IMR-90 (cell line): ENCODE results near the gene SYNPR. TPM values are rescaled to one million over a fixed set of nuclear protein-coding genes. Genes with fewer than 3 reads are reported as not detected.

Source experiments
- ATAC-seq: fragments of 200-7000 bp; cut with Tn5 transposase; 2 replicates; pipeline ENCODE4 v1.9.1; 2020; ENCODE audit warnings: low read depth, mild to moderate bottlenecking, moderate library complexity
- BruUV-seq: library from RNA; stranded (reverse); fragments of 400-500 nt; replicated peaks from 2 replicates; lab custom pipeline; 2021; lab: Mats Ljungman, UMichigan
- CTCF ChIA-PET: fragments of 300-600 bp; formaldehyde crosslinking; extraction: SDS; loops from one replicate; lab custom pipeline; 2021; ENCODE audit warnings: antibody characterized with exemption; lab: Yijun Ruan, JAX
- POLR2A ChIA-PET: fragments of 300-600 bp; sonication (Branson Sonifier 250); formaldehyde crosslinking; loops from one replicate; lab custom pipeline; 2022; ENCODE audit warnings: antibody characterized with exemption; ENCODE audit not compliant: unreplicated experiment; lab: Charles Lee
- DNase-seq: peaks from one replicate; pipeline ENCODE4 v3.0.0; 2013
- H2AFZ ChIP-seq: replicated peaks from 2 replicates; pipeline ENCODE3; 2013; ENCODE audit warnings: low read length, mild to moderate bottlenecking; ENCODE audit not compliant: poor library complexity
- H2AK5ac ChIP-seq: 2 replicates; pipeline ENCODE4 v1.6.1; 2013; ENCODE audit warnings: low read depth, low read length, inconsistent platforms
- H2AK9ac ChIP-seq: replicated peaks from 2 replicates; pipeline ENCODE3; 2013; ENCODE audit warnings: mild to moderate bottlenecking, low read depth, low read length, moderate library complexity; ENCODE audit not compliant: poor library complexity
- H2BK120ac ChIP-seq: 2 replicates; pipeline ENCODE4 v1.6.1; 2013; ENCODE audit warnings: low read depth, low read length, inconsistent platforms
- H2BK15ac ChIP-seq: 3 replicates; pipeline ENCODE4 v1.6.1; 2013; ENCODE audit warnings: low read depth, low read length, inconsistent platforms
- H2BK20ac ChIP-seq: 2 replicates; pipeline ENCODE4 v1.6.1; 2013; ENCODE audit warnings: low read depth, mild to moderate bottlenecking, inconsistent platforms, low read length, moderate library complexity
- H2BK5ac ChIP-seq: 2 replicates; pipeline ENCODE4 v1.6.1; 2013; ENCODE audit warnings: mild to moderate bottlenecking, low read depth, low read length, inconsistent platforms; ENCODE audit not compliant: poor library complexity, severe bottlenecking
- H3K14ac ChIP-seq: replicated peaks from 2 replicates; pipeline ENCODE4 v1.6.1; 2013; ENCODE audit warnings: low read depth, low read length, inconsistent platforms
- H3K18ac ChIP-seq: 2 replicates; pipeline ENCODE4 v1.6.1; 2013; ENCODE audit warnings: low read depth, low read length, control low read depth
- H3K23ac ChIP-seq: 2 replicates; pipeline ENCODE4 v1.6.1; 2013; ENCODE audit warnings: low read depth, low read length, inconsistent platforms
- H3K27ac ChIP-seq: 2 replicates; pipeline ENCODE4 v1.5.1; 2013; ENCODE audit warnings: mild to moderate bottlenecking, control low read depth, low read length; ENCODE audit not compliant: insufficient read depth
- H3K27me3 ChIP-seq: 2 replicates; pipeline ENCODE4 v1.6.1; 2013; ENCODE audit warnings: low read length; ENCODE audit not compliant: control insufficient read depth, insufficient read depth
- H3K36me3 ChIP-seq: 2 replicates; pipeline ENCODE4 v1.6.1; 2013; ENCODE audit warnings: low read length, mixed read lengths; ENCODE audit not compliant: control insufficient read depth, insufficient read depth
- H3K4ac ChIP-seq: 2 replicates; pipeline ENCODE4 v1.6.1; 2013; ENCODE audit warnings: low read depth, low read length, inconsistent platforms
- H3K4me1 ChIP-seq: 2 replicates; pipeline ENCODE4 v1.6.1; 2013; ENCODE audit warnings: low read length, mixed read lengths; ENCODE audit not compliant: control insufficient read depth, insufficient read depth
- H3K4me2 ChIP-seq: 2 replicates; pipeline ENCODE4 v1.6.1; 2013; ENCODE audit warnings: low read depth, mild to moderate bottlenecking, control low read depth, low read length, moderate library complexity
- H3K4me3 ChIP-seq: 2 replicates; pipeline ENCODE4 v1.5.1; 2013; ENCODE audit warnings: low read depth, mild to moderate bottlenecking, control low read depth, low read length, moderate library complexity; ENCODE audit not compliant: insufficient read depth
- H3K56ac ChIP-seq: 2 replicates; pipeline ENCODE4 v1.6.1; 2013; ENCODE audit warnings: low read length, inconsistent platforms; ENCODE audit not compliant: insufficient read depth; ENCODE audit errors: extremely low read depth
- H3K79me1 ChIP-seq, 2 experiments: 2 replicates each; pipeline ENCODE4 v1.6.1; 2013; ENCODE audit warnings: low read length in 2 of 2, inconsistent platforms in 1 of 2, low read depth in 1 of 2
- H3K9ac ChIP-seq: 2 replicates; pipeline ENCODE4 v1.6.1; 2013; ENCODE audit warnings: low read depth, low read length, control low read depth
- H3K9me1 ChIP-seq: 2 replicates; pipeline ENCODE4 v1.6.1; 2013; ENCODE audit warnings: low read length, inconsistent platforms; ENCODE audit not compliant: insufficient read depth
- H3K9me3 ChIP-seq: 2 replicates; pipeline ENCODE4 v1.6.1; 2013; ENCODE audit warnings: low read length; ENCODE audit not compliant: control insufficient read depth, insufficient read depth
- H4K20me1 ChIP-seq: 2 replicates; pipeline ENCODE4 v1.6.1; 2013; ENCODE audit warnings: low read length, inconsistent platforms; ENCODE audit not compliant: insufficient read depth
- H4K5ac ChIP-seq: 2 replicates; pipeline ENCODE4 v1.6.1; 2013; ENCODE audit warnings: mild to moderate bottlenecking, low read depth, low read length, control low read depth
- H4K8ac ChIP-seq, 2 experiments: 2 replicates each; pipeline ENCODE4 v1.6.1; 2013; ENCODE audit warnings: low read depth in 2 of 2, low read length in 2 of 2, control low read depth in 1 of 2, inconsistent platforms in 1 of 2
- H4K91ac ChIP-seq: 2 replicates; pipeline ENCODE4 v1.6.1; 2013; ENCODE audit warnings: low read depth, low read length, inconsistent platforms; ENCODE audit not compliant: insufficient read depth
- BHLHE40 ChIP-seq: fragments of 150-350 bp; IDR thresholded peaks from 2 replicates; pipeline ENCODE4 v1.6.1; 2016; ENCODE audit warnings: mild to moderate bottlenecking, low read depth, low read length
- CEBPB ChIP-seq: IDR thresholded peaks from 2 replicates; pipeline ENCODE4 v1.6.1; 2012; ENCODE audit warnings: low read depth, low read length, improper control_type of control experiment
- CHD1 ChIP-seq: IDR thresholded peaks from 2 replicates; pipeline ENCODE4 v1.6.1; 2012; ENCODE audit warnings: low read depth, low read length, improper control_type of control experiment
- FOS ChIP-seq: fragments of 150-350 bp; IDR thresholded peaks from 2 replicates; pipeline ENCODE4 v1.6.1; 2016; ENCODE audit warnings: low read depth, low read length
- MAFK ChIP-seq: IDR thresholded peaks from 2 replicates; pipeline ENCODE4 v1.6.1; 2012; ENCODE audit warnings: low read depth, low read length, improper control_type of control experiment
- MXI1 ChIP-seq: IDR thresholded peaks from 2 replicates; pipeline ENCODE4 v1.6.1; 2012; ENCODE audit warnings: low read depth, mild to moderate bottlenecking, low read length, moderate library complexity, borderline replicate concordance
- POLR2A ChIP-seq: IDR thresholded peaks from 2 replicates; pipeline ENCODE4 v1.6.1; 2012; ENCODE audit warnings: mild to moderate bottlenecking, low read depth, low read length
- RAD21 ChIP-seq: IDR thresholded peaks from 2 replicates; pipeline ENCODE4 v1.6.1; 2012; ENCODE audit warnings: low read length, improper control_type of control experiment
- RCOR1 ChIP-seq: IDR thresholded peaks from 2 replicates; pipeline ENCODE4 v1.6.1; 2012; ENCODE audit warnings: mild to moderate bottlenecking, low read length, improper control_type of control experiment; ENCODE audit not compliant: insufficient replicate concordance
- RFX5 ChIP-seq: IDR thresholded peaks from 2 replicates; pipeline ENCODE4 v1.8.0; 2012; ENCODE audit warnings: low read depth, mild to moderate bottlenecking, low read length, moderate library complexity
- SMC3 ChIP-seq: fragments of 150-350 bp; IDR thresholded peaks from 2 replicates; pipeline ENCODE4 v1.6.1; 2016; ENCODE audit warnings: low read depth, mild to moderate bottlenecking, antibody characterized with exemption, low read length, moderate library complexity
- WGBS, 2 experiments: methylation state at CpG; one replicate each; pipeline versions ENCODE4 v1.1.5 to v1.1.7; 2013; ENCODE audit warnings: missing lambda C conversion rate in 2 of 2; ENCODE audit not compliant: insufficient read length in 1 of 2; ENCODE audit errors: extremely low coverage in 2 of 2; 5-methylcytosine and 5-hydroxymethylcytosine counted together
- dilution Hi-C: fragments of 300-500 bp; cut with HindIII; formaldehyde crosslinking; loops from one replicate; pipeline ENCODE4 v1.14.3; 2018; ENCODE audit warnings: low sequenced_read_pairs; ENCODE audit not compliant: unreplicated experiment
- in situ Hi-C: fragments of 300-500 bp; cut with MboI; formaldehyde crosslinking; loops from 3 replicates; pipeline ENCODE4 v1.14.3; 2019; ENCODE audit warnings: low sequenced_read_pairs, inconsistent platforms, mixed read lengths
- intact Hi-C: fragments of 100-400 bp; cut with micrococcal nuclease; formaldehyde crosslinking; loops from 2 replicates; pipeline ENCODE4 v1.10.0; 2022
- polyA plus RNA-seq, 3 experiments: library from polyadenylated mRNA; depleted of rRNA; stranded (reverse); fragments of >200 nt; gene quantifications; 2 replicates each; pipeline ENCODE4 v1.2.3, GENCODE V29; 2012; ENCODE audit warnings: low replicate concordance in 1 of 3
- total RNA-seq: library from RNA; depleted of rRNA; stranded (reverse); fragments of >200 nt; gene quantifications from 2 replicates; pipeline ENCODE4 v1.2.3, GENCODE V29; 2012
- TF ChIP-seq, protein P1 (sequence below): conservative IDR thresholded peaks from 2 replicates; pipeline ENCODE4 v1.5.1; 2012; ENCODE audit warnings: mild to moderate bottlenecking, low read depth, low read length, improper control_type of control experiment
- TF ChIP-seq, protein P2 (sequence below): fragments of 150-350 bp; IDR thresholded peaks from 2 replicates; pipeline ENCODE4 v1.6.1; 2016; ENCODE audit warnings: low read depth, mild to moderate bottlenecking, low read length, moderate library complexity, borderline replicate concordance
- TF ChIP-seq, protein P3 (sequence below): fragments of 150-350 bp; IDR thresholded peaks from 2 replicates; pipeline ENCODE4 v1.6.1; 2017; ENCODE audit warnings: mild to moderate bottlenecking, antibody characterized with exemption, low read length, low read depth

SYNPR gene
- total and polyA plus RNA-seq, 2 of the 4 experiments (the other 2 are of a cell fraction), result not detected

DNA sequence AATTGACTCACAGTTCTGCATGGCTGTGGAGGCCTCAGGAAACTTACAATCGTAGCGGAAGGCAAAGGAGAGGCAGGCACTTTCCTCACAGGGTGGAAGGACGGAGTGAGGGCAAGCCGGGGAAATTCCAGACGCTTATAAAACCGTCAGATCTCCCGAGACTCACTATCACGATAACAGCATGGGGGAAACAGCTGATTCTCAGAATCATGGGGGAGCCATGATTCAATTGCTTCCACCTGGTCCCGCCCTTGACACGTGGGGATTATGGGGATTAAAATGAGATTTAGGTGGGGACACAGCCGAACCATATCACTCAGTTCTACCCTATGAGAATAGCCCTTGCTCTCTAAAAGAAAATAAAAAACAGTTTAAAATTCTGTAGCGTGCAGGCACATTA lies 13.4 kb upstream of the SYNPR start:
- DNase-seq (no peak), ATAC-seq (no peak)
- Histone ChIP-seq H3K18ac (no peak overlapping the region), H3K36me3 (no peaks in the 10 kb centered on the region), H3K23ac (no peak overlapping the region), H3K79me1 (no peaks in the 10 kb centered on the region), H3K4me2 (no peak overlapping the region), H3K9me3 (no peaks in the 10 kb centered on the region), H2AK5ac (no peak overlapping the region), H2AK9ac (no peak overlapping the region), H2BK120ac (no peak overlapping the region), H3K27me3 (no peaks in the 10 kb centered on the region), H4K5ac (no peak overlapping the region), H2BK15ac (no peak overlapping the region), H2BK20ac (no peak overlapping the region), H4K91ac (no peak overlapping the region), H2AFZ (no peak overlapping the region), H3K4me1 (no peaks in the 10 kb centered on the region), H4K8ac (no peak overlapping the region), H3K56ac (no peak overlapping the region), H3K14ac (no peak overlapping the region), H3K4ac (no peak overlapping the region), H4K20me1 (no peaks in the 10 kb centered on the region), H3K4me3 (no peak overlapping the region), H3K9ac (no peak overlapping the region), H3K9me1 (no peaks in the 10 kb centered on the region), H2BK5ac (no peak overlapping the region), H3K27ac (no peak overlapping the region)
- in situ Hi-C loops (no loop called here), dilution Hi-C loops (no loop called here), intact Hi-C loops (no loop called here)
- no CpG with 5 or more reads among the region's 12 CpGs for WGBS, 2 experiments
- POLR2A ChIA-PET, result no interaction called here
- TF ChIP-seq SMC3 (no peak), MXI1 (no peak), MAFK (no peak), BHLHE40 (no peak), CEBPB (no peak), POLR2A (no peak), FOS (no peak), CHD1 (no peak), RAD21 (no peak), RCOR1 (no peak), RFX5 (no peak)
- TF ChIP-seq, protein P1, sequence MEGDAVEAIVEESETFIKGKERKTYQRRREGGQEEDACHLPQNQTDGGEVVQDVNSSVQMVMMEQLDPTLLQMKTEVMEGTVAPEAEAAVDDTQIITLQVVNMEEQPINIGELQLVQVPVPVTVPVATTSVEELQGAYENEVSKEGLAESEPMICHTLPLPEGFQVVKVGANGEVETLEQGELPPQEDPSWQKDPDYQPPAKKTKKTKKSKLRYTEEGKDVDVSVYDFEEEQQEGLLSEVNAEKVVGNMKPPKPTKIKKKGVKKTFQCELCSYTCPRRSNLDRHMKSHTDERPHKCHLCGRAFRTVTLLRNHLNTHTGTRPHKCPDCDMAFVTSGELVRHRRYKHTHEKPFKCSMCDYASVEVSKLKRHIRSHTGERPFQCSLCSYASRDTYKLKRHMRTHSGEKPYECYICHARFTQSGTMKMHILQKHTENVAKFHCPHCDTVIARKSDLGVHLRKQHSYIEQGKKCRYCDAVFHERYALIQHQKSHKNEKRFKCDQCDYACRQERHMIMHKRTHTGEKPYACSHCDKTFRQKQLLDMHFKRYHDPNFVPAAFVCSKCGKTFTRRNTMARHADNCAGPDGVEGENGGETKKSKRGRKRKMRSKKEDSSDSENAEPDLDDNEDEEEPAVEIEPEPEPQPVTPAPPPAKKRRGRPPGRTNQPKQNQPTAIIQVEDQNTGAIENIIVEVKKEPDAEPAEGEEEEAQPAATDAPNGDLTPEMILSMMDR, result no peak
- TF ChIP-seq, protein P2, sequence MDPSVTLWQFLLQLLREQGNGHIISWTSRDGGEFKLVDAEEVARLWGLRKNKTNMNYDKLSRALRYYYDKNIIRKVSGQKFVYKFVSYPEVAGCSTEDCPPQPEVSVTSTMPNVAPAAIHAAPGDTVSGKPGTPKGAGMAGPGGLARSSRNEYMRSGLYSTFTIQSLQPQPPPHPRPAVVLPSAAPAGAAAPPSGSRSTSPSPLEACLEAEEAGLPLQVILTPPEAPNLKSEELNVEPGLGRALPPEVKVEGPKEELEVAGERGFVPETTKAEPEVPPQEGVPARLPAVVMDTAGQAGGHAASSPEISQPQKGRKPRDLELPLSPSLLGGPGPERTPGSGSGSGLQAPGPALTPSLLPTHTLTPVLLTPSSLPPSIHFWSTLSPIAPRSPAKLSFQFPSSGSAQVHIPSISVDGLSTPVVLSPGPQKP, result no peak
- TF ChIP-seq, protein P3, sequence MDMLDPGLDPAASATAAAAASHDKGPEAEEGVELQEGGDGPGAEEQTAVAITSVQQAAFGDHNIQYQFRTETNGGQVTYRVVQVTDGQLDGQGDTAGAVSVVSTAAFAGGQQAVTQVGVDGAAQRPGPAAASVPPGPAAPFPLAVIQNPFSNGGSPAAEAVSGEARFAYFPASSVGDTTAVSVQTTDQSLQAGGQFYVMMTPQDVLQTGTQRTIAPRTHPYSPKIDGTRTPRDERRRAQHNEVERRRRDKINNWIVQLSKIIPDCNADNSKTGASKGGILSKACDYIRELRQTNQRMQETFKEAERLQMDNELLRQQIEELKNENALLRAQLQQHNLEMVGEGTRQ, result no peak
- CTCF ChIA-PET, result no interaction called here
- BruUV-seq, result no TSS peak
